ENCODE measurements around the gene AP2A1.
"Not testable (repeated sequence)": the region's sequence is repeated elsewhere in the genome, so short reads cannot be mapped to it uniquely, and the experiment has no call there.

Gene AP2A1

GRCh38 chr19:49812997-49813861 is 46.4 kb downstream of the AP2A1 start, which contains the start of gene FUZ:
FUZ (minus strand) TSS chr19:49813292; CDS start chr19:49813106, 186 bp downstream.
- peak; percentile 94 for DNase-seq (ENCODE audit: low spot score)

- no peak for DNase-seq (ENCODE audit: low spot score)
Measured at GRCh38 chr19:49814010-49814409, 47.2 kb downstream of the AP2A1 start.

- no peak for DNase-seq (ENCODE audit: low spot score)
Measured at GRCh38 chr19:49816590-49816989, 49.8 kb downstream of the AP2A1 start.

GRCh38 chr19:49817964-49818648 is 51.3 kb downstream of the AP2A1 start, which contains the start of gene MED25:
MED25 (plus strand) TSS chr19:49818289; CDS start chr19:49818342, 53 bp downstream.
- peak; percentile 95 for DNase-seq (ENCODE audit: low spot score)

- no peak for DNase-seq (ENCODE audit: low spot score)
Measured at GRCh38 chr19:49818649-49819370, 52.0 kb downstream of the AP2A1 start.

GRCh38 chr19:49819452-49820115 is 52.8 kb downstream of the AP2A1 start:
- not testable (repeated sequence) for DNase-seq (ENCODE audit: low spot score)

- DNase-seq (ENCODE audit: low spot score): no peak
Measured at GRCh38 chr19:49820125-49820524, 53.3 kb downstream of the AP2A1 start.

- no peak for DNase-seq (ENCODE audit: low spot score)
Measured at GRCh38 chr19:49823472-49823871, 56.7 kb downstream of the AP2A1 start.

GRCh38 chr19:49824662-49825061 is 57.9 kb downstream of the AP2A1 start:
- no peak for DNase-seq (ENCODE audit: low spot score)

GRCh38 chr19:49827034-49827433 is 60.2 kb downstream of the AP2A1 start:
- DNase-seq (ENCODE audit: low spot score): no peak

- no peak for DNase-seq (ENCODE audit: low spot score)
Measured at GRCh38 chr19:49829200-49829599, 62.4 kb downstream of the AP2A1 start.

GRCh38 chr19:49829721-49830120 is 62.9 kb downstream of the AP2A1 start:
- no peak for DNase-seq (ENCODE audit: low spot score)

- no peak for DNase-seq (ENCODE audit: low spot score)
Measured at GRCh38 chr19:49830766-49831165, 64.0 kb downstream of the AP2A1 start.

- DNase-seq (ENCODE audit: low spot score): no peak
Measured at GRCh38 chr19:49831592-49831991, 64.8 kb downstream of the AP2A1 start.

- DNase-seq (ENCODE audit: low spot score): no peak
Measured at GRCh38 chr19:49832556-49832955, 65.8 kb downstream of the AP2A1 start.

GRCh38 chr19:49833599-49833998 is 66.8 kb downstream of the AP2A1 start:
- DNase-seq (ENCODE audit: low spot score): no peak

- no peak for DNase-seq (ENCODE audit: low spot score)
Measured at GRCh38 chr19:49835562-49835961, 68.8 kb downstream of the AP2A1 start.

GRCh38 chr19:49836176-49837008 is 69.6 kb downstream of the AP2A1 start:
- no peak for DNase-seq (ENCODE audit: low spot score)

- no peak for DNase-seq (ENCODE audit: low spot score)
Measured at GRCh38 chr19:49837009-49837310, 70.2 kb downstream of the AP2A1 start.

GRCh38 chr19:49837425-49837824 is 70.6 kb downstream of the AP2A1 start:
- DNase-seq (ENCODE audit: low spot score): no peak
